Right atrium auricular region (tissue), 2 donors: ENCODE data around the gene HMCN1. TPM values are rescaled to one million over a fixed set of nuclear protein-coding genes. Genes with fewer than 3 reads are reported as not detected.

ENCODE experiments used
- DNase-seq: peaks from one replicate; pipeline ENCODE4 v3.0.0-alpha.2; 2019; ENCODE audit warnings: low spot score
- H3K27ac ChIP-seq, 2 donors: fragments of 200-600 bp; sonication (generic); 1 replicate in 1 of 2; 2 replicates in 1 of 2; pipeline ENCODE4 v1.5.1; 2016 to 2019
- H3K27me3 ChIP-seq, 2 donors: fragments of 200-600 bp; sonication (generic); one replicate each; pipeline versions ENCODE4 v1.5.1 to v1.6.0; 2017 to 2019
- H3K36me3 ChIP-seq: fragments of 200-600 bp; sonication (generic); one replicate; pipeline ENCODE4 v1.5.1; 2016
- H3K4me1 ChIP-seq, 2 donors: fragments of 200-600 bp; sonication (generic); one replicate each; pipeline versions ENCODE4 v1.5.1 to v1.6.0; 2017 to 2019
- H3K4me3 ChIP-seq, 2 donors: fragments of 200-600 bp; sonication (generic); 1 replicate in 1 of 2; 2 replicates in 1 of 2; pipeline ENCODE4 v1.5.1; 2017 to 2019; ENCODE audit warnings: mild to moderate bottlenecking in 1 of 2, moderate library complexity in 1 of 2
- H3K9me3 ChIP-seq, 2 donors: fragments of 200-600 bp; sonication (generic); one replicate each; pipeline ENCODE4 v1.5.1; 2019
- total RNA-seq, 2 donors: library from RNA; depleted of rRNA; stranded (reverse); fragments of >200 nt; gene quantifications; one replicate each; pipeline ENCODE4 v1.1.0, GENCODE V29; 2016
- TF ChIP-seq, protein P1 (sequence below), 2 donors: fragments of 200-600 bp; sonication (generic); IDR thresholded peaks; one replicate each; pipeline ENCODE4 v1.5.1; 2019; ENCODE audit warnings: antibody characterized with exemption in 2 of 2

The HMCN1 gene
- total RNA-seq, 2 donors from 2014 or later, result 14.8 to 20.2 TPM

DNA sequence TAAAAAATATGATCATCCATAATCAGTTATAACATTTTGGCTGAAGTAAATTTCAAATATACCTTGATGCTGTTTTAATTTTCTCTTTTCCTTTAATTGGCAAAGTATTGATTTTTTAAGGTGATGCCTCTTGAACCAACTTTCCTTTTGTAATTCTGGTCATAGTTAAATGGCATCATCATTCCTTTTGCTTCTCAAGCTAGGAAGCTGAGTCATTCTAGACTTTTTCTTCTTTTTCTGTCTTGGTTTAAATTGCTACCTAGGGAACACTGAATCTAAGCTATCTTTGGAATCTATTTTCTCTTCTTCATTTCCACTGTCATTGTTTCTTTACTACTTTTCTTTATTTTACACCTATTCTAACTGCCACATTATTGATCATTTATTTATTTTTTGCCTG lies 162.7 kb downstream of the HMCN1 start:
- TF ChIP-seq, protein P1, sequence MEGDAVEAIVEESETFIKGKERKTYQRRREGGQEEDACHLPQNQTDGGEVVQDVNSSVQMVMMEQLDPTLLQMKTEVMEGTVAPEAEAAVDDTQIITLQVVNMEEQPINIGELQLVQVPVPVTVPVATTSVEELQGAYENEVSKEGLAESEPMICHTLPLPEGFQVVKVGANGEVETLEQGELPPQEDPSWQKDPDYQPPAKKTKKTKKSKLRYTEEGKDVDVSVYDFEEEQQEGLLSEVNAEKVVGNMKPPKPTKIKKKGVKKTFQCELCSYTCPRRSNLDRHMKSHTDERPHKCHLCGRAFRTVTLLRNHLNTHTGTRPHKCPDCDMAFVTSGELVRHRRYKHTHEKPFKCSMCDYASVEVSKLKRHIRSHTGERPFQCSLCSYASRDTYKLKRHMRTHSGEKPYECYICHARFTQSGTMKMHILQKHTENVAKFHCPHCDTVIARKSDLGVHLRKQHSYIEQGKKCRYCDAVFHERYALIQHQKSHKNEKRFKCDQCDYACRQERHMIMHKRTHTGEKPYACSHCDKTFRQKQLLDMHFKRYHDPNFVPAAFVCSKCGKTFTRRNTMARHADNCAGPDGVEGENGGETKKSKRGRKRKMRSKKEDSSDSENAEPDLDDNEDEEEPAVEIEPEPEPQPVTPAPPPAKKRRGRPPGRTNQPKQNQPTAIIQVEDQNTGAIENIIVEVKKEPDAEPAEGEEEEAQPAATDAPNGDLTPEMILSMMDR (IDR thresholded peaks at IDR 0.05), result no peak
- H3K4me1 ChIP-seq, result no peaks in the 10 kb centered on the region
- no peaks in the 10 kb centered on the region for H3K27me3 ChIP-seq
- H3K9me3 ChIP-seq, result no peaks in the 10 kb centered on the region
- H3K4me3 ChIP-seq, result no peak overlapping the region
- no peaks in the 10 kb centered on the region for H3K36me3 ChIP-seq
- H3K27ac ChIP-seq, result no peak overlapping the region
- no peak for DNase-seq

GRCh38 chr1:185906186-185906585 lies 172.0 kb downstream of the HMCN1 start:
- DNase-seq, result no peak
- Histone ChIP-seq H3K4me3 (no peak overlapping the region), H3K4me1 (no peaks in the 10 kb centered on the region), H3K36me3 (no peaks in the 10 kb centered on the region), H3K27me3 (no peaks in the 10 kb centered on the region), H3K9me3 (no peaks in the 10 kb centered on the region), H3K27ac (no peak overlapping the region)
- TF ChIP-seq, protein P1 (IDR thresholded peaks at IDR 0.05), result no peak

- Histone ChIP-seq H3K27ac (no peak overlapping the region), H3K27me3 (no peaks in the 10 kb centered on the region), H3K9me3 (no peaks in the 10 kb centered on the region), H3K36me3 (no peaks in the 10 kb centered on the region), H3K4me3 (no peak overlapping the region), H3K4me1 (no peaks in the 10 kb centered on the region)
- DNase-seq, result no peak
- TF ChIP-seq, protein P1 (IDR thresholded peaks at IDR 0.05), result no peak
Measured at GRCh38 chr1:185907246-185907645, 173.1 kb downstream of the HMCN1 start.

- Histone ChIP-seq H3K9me3 (no peaks in the 10 kb centered on the region), H3K36me3 (no peaks in the 10 kb centered on the region), H3K27me3 (no peaks in the 10 kb centered on the region), H3K4me3 (no peak overlapping the region), H3K27ac (no peak overlapping the region), H3K4me1 (no peaks in the 10 kb centered on the region)
- TF ChIP-seq, protein P1 (IDR thresholded peaks at IDR 0.05), result no peak
- DNase-seq, result no peak
Measured at GRCh38 chr1:185911978-185912377, 177.8 kb downstream of the HMCN1 start.

DNA sequence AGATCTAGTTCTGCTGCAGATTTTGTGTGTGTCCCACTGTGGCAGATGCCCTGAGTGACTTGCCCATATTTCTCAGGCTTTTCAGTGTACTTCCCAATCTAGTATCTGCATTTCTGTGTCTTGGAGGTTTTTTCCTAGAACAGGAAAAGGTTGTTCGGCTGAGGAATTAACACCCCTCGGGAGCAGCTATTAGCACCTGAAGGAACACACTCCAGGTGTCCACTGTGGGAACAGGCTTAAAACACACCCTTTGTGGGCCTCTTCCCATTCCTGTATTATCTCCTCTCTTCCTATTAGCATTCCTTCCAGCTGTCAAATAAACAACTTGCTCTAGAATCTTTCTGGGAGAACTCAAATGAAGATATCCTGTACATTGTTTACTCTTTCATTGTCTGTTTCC lies 178.3 kb downstream of the HMCN1 start:
- no peak for DNase-seq
- H3K4me1 ChIP-seq, result no peaks in the 10 kb centered on the region
- no peak overlapping the region for H3K27ac ChIP-seq
- H3K4me3 ChIP-seq, result no peak overlapping the region
- H3K27me3 ChIP-seq, result no peaks in the 10 kb centered on the region
- no peaks in the 10 kb centered on the region for H3K9me3 ChIP-seq
- no peaks in the 10 kb centered on the region for H3K36me3 ChIP-seq
- TF ChIP-seq, protein P1 (IDR thresholded peaks at IDR 0.05), result no peak

- H3K4me3 ChIP-seq, result no peak overlapping the region
- DNase-seq, result no peak
- H3K36me3 ChIP-seq, result no peaks in the 10 kb centered on the region
- no peaks in the 10 kb centered on the region for H3K9me3 ChIP-seq
- H3K4me1 ChIP-seq, result no peaks in the 10 kb centered on the region
- no peaks in the 10 kb centered on the region for H3K27me3 ChIP-seq
- TF ChIP-seq, protein P1 (IDR thresholded peaks at IDR 0.05), result no peak
- H3K27ac ChIP-seq, result no peak overlapping the region
Measured at GRCh38 chr1:185914089-185914488, 179.9 kb downstream of the HMCN1 start.
